Urothelium cell line (cell line): Measurements from ENCODE around the gene FUT8.
"Not testable (repeated sequence)": the region's sequence is repeated elsewhere in the genome, so short reads cannot be mapped to it uniquely, and the experiment has no call there.

Source experiments
- DNase-seq: peaks from one replicate; pipeline ENCODE4 v3.0.0; 2011; ENCODE audit warnings: low spot score, mixed read lengths
- FAIRE-seq: peaks from 2 replicates; lab custom pipeline; 2011; peaks lifted over from hg19 to GRCh38; lab: Jason Lieb, UNC

Gene FUT8

GRCh38 chr14:65444230-65444629 is 31.7 kb downstream of the FUT8 start:
- FAIRE-seq (peak; percentile 61), DNase-seq (no peak)

- FAIRE-seq (no peak), DNase-seq (no peak)
Observed at GRCh38 chr14:65446159-65446558, 33.6 kb downstream of the FUT8 start.

DNA sequence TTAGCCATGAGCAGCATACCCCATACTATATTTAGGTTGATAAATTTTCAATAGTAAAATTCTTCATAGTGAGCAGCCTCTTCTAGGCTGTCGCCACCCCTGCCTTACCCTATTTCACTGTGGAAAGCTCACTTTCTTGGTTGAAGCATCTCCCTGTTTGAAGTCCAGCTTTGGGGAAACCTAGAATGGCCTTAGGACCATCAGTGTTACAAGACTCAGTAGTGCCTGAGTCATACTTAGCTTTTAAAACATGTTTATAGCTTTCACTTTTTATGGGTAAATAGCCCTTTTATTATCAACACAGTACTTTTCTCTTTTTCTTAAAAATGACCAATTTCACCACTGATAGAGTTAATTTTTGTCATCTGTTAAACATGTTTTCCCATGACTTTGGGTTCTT is 37.1 kb downstream of the FUT8 start:
- FAIRE-seq (no peak), DNase-seq (no peak)

GRCh38 chr14:65453807-65454480 is 41.4 kb downstream of the FUT8 start:
- FAIRE-seq (peak; percentile 74), DNase-seq (no peak)

GRCh38 chr14:65456247-65456646 is 43.7 kb downstream of the FUT8 start:
- DNase-seq, result no peak
- FAIRE-seq, result no peak

DNA sequence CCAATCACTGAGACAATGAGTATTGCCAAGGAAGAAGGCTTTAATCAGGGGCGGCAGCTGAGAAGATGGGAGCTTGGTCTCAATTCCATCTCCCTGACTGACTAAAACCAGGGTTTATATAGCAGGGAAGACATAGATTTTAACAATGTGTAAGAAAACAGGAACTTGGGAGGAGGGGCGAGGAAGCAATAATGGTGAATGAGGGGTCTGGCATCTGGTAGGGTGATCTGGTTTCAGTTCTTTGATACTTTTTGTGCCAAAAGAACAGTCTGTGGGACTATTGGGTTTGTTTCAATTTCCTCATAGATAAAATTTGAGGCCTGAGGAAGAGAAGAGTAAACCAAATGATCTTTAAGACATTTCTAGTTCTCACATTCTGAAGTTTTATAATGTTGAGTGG is 49.2 kb downstream of the FUT8 start:
- no peak for DNase-seq
- FAIRE-seq, result no peak

GRCh38 chr14:65462411-65462810 is 49.9 kb downstream of the FUT8 start:
- peak; percentile 72 for DNase-seq
- FAIRE-seq, result peak; percentile 94

GRCh38 chr14:65465584-65465983 is 53.1 kb downstream of the FUT8 start:
- FAIRE-seq (no peak), DNase-seq (no peak)

DNA sequence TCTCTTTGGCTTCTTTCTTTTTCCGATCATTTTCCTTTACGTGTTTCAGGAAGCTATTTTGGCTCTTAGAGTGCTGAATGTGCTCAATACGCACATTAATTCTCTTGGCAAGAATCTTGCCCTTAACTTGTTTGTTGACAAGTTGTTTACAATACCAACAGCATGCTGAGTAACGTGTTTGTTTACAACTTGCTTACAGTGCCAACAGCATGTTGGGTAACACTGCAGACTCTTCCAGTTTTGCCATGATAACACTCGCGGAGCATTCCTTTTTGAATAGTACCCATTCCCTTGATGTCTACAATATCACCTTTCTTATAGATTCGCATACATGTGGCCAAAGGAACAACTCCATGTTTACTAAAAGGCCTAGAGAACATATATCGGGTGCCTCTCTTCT is 55.4 kb downstream of the FUT8 start:
- not testable (repeated sequence) for DNase-seq
- peak; percentile 75 for FAIRE-seq

DNA sequence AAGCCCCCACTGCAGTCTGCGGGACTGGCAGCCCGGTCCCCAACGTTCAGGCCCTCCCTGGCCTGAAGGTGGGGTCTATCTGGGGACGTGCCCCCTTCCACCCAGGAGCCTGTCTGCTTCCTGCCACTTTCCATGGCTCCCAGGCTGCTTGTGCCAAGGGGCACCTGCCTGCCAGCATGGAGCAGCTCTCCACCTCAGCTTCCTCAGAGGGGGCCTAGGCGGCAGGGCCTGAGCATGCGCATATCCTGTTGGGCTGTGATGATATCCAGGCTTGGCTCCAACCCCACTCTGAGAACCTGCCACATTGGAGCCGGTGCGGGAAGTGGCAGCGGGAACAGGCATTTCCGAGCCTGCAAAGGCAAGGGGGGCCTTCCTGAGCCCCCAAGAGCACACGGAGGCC is 57.4 kb downstream of the FUT8 start:
- no peak for DNase-seq
- no peak for FAIRE-seq

- FAIRE-seq (no peak), DNase-seq (no peak)
Observed at GRCh38 chr14:65470404-65470880, 57.9 kb downstream of the FUT8 start.

- FAIRE-seq (no peak), DNase-seq (no peak)
Observed at GRCh38 chr14:65471038-65471878, 58.7 kb downstream of the FUT8 start.

DNA sequence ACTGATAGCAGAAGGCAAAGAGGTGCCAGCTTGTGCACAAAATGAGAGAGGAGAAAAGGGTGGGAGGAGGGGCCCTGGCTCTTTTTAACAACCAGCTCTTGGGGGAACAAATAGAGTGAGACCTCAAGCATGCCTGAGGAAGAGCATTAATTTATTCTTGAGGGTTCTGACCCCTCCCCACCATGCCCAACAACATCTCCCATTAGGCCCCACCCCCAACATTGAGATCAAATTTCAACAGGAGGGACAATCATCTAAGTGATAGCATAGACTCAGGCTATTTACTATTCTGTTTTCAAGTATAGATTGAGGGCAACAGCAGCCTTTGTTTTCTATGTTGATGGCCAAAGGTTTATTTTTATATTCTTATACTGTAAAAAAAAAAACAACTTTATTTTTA is 59.7 kb downstream of the FUT8 start:
- DNase-seq, result no peak

GRCh38 chr14:65476273-65476941 is 63.9 kb downstream of the FUT8 start:
- DNase-seq (no peak), FAIRE-seq (peak; percentile 66)

More for the DNA sequence above, 59.7 kb downstream of the FUT8 start:
- FAIRE-seq, result no peak

DNA sequence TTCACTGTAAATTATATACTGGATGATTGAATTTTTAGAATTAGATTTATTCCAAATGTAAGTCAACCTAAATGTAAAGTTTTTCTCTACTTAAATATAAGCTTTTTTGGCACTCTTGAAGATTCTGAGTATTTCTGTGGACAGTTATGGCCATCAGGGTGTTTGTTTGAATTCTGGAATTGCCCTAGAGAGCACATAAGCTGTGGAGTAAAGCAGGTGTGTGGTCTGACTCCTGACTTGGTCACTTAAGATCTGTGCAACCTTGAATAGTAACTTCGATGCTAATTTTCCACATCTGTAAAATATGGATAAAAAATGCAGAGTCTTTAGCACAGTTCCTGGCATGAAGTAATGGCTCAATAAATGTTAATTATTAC is 64.4 kb downstream of the FUT8 start:
- no peak for DNase-seq
- no peak for FAIRE-seq

GRCh38 chr14:65478017-65478416 is 65.5 kb downstream of the FUT8 start:
- FAIRE-seq, result no peak

GRCh38 chr14:65478596-65478995 is 66.1 kb downstream of the FUT8 start:
- DNase-seq (peak; percentile 65), FAIRE-seq (no peak)

More at GRCh38 chr14:65478017-65478416, 65.5 kb downstream of the FUT8 start:
- no peak for DNase-seq

DNA sequence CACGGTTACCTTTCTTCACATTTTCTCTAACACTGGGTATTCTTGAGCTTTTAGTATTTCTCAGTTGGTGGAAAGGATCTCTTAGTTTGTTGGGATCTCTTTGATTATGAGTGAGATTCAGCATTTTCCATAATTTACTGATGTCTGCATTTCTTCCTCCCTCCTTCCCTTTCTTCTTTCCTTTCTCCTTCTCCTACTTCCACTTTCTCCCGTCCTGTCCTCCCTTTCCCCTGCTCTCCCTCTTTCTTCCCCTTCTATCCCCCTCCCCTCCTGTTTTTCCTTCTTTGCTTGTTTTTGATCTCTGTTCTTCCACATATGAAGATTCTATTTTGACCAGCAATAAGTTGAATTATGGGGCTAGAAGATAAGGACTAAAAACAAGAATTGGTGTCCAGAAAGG is 66.9 kb downstream of the FUT8 start:
- FAIRE-seq, result peak; percentile 50
- no peak for DNase-seq

- no peak for DNase-seq
- peak; percentile 63 for FAIRE-seq
Observed at GRCh38 chr14:65482757-65483438, 70.4 kb downstream of the FUT8 start.

DNA sequence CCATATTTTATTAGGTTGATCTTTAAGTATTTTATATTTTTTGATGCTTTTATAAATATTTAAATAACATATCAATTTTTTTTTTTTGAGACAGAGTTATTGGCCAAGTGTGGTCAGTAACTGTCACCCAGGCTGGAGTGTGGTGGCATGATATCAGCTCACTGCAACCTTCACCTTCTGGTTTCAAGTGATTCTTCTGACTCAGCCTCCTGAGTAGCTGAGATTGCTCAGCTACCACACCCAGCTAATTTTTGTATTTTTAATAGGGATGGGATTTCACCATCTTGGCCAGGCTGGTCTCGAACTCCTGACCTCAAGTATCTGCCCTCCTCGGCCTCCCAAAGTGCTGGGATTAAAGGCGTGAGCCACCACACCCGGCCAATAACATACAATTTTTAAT is 71.1 kb downstream of the FUT8 start:
- FAIRE-seq (no peak), DNase-seq (no peak)

- no peak for DNase-seq
Observed at GRCh38 chr14:65485516-65485915, 73.0 kb downstream of the FUT8 start.

More at GRCh38 chr14:65485516-65485915, 73.0 kb downstream of the FUT8 start:
- FAIRE-seq, result peak; percentile 48
